AG09319 (cell line): ENCODE measurements around the gene USP3.

Experiments used
- DNase-seq: peaks from one replicate; pipeline ENCODE4 v3.0.0-alpha.2; 2010; ENCODE audit warnings: low read depth; ENCODE audit errors: extremely low read depth
- CTCF ChIP-seq: IDR thresholded peaks from 2 replicates; pipeline ENCODE4 v1.5.1; 2011; ENCODE audit warnings: low read depth, mild to moderate bottlenecking, inconsistent platforms, low read length, moderate library complexity

USP3 gene

GRCh38 chr15:63504979-63505841 lies 817 bp downstream of the USP3 start:
- TF ChIP-seq CTCF, result peak; percentile 8
- no peak for DNase-seq

GRCh38 chr15:63505842-63506222 lies 1.4 kb downstream of the USP3 start:
- no peak for TF ChIP-seq CTCF
- no peak for DNase-seq

- DNase-seq, result no peak
- TF ChIP-seq CTCF, result no peak
These were observed 2.2 kb downstream of the USP3 start for GRCh38 chr15:63506537-63507035.

- DNase-seq, result no peak
- TF ChIP-seq CTCF, result no peak
These were observed 3.8 kb downstream of the USP3 start for GRCh38 chr15:63507878-63508818.

- no peak for TF ChIP-seq CTCF
- DNase-seq, result no peak
These were observed 4.9 kb downstream of the USP3 start for GRCh38 chr15:63509056-63509954.

GRCh38 chr15:63509955-63510940 lies 5.9 kb downstream of the USP3 start:
- no peak for TF ChIP-seq CTCF
- no peak for DNase-seq
